Placental pericyte (primary cell): ENCODE results near the gene PLEKHN1. TPM values are rescaled to one million over a fixed set of nuclear protein-coding genes. Genes with fewer than 3 reads are reported as not detected.

Experiments used
- small RNA-seq: library from RNA; depleted of rRNA; stranded (forward); fragments of <200 nt; gene quantifications from one replicate; pipeline ENCODE3, GENCODE V24; 2012; ENCODE audit warnings: low replicate concordance
- total RNA-seq: library from RNA; depleted of rRNA; stranded (reverse); fragments of >200 nt; gene quantifications from 2 replicates; pipeline ENCODE4 v1.2.3, GENCODE V29; 2012

PLEKHN1 gene, protein sequence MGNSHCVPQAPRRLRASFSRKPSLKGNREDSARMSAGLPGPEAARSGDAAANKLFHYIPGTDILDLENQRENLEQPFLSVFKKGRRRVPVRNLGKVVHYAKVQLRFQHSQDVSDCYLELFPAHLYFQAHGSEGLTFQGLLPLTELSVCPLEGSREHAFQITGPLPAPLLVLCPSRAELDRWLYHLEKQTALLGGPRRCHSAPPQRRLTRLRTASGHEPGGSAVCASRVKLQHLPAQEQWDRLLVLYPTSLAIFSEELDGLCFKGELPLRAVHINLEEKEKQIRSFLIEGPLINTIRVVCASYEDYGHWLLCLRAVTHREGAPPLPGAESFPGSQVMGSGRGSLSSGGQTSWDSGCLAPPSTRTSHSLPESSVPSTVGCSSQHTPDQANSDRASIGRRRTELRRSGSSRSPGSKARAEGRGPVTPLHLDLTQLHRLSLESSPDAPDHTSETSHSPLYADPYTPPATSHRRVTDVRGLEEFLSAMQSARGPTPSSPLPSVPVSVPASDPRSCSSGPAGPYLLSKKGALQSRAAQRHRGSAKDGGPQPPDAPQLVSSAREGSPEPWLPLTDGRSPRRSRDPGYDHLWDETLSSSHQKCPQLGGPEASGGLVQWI
- 0.66 and 4.9 TPM in 2 replicates for total RNA-seq

DNA sequence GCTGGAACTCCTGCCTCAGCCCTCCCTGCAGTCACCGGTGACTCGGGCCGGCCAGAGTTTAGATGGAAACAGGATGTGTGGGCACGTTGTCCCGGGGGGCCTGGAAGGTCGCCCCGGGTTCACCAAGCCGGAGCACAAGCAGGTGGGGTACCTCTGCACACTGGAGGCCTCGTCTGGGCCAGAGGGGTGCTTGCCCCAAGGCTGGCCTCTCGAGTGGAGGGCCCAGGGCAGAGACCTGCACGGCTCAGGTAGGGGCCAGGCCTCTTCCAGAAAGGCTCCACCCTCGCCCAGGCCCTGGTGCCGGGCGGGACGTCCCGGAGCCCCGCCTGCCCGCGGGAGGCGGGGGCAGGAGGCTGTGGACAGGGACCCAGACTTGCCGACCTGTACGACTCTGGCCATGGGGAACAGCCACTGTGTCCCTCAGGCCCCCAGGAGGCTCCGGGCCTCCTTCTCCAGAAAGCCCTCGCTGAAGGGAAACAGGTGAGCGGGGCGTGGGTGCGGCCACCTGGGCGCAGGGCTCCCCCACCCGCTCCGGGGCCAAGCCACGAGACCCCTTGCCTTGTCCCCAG lies at the start of gene PLEKHN1:
TSS of gene PLEKHN1 (plus strand) at position 348 of the 569 bp plus-strand sequence. CDS start at position 398, 50 bp downstream.

DNA sequence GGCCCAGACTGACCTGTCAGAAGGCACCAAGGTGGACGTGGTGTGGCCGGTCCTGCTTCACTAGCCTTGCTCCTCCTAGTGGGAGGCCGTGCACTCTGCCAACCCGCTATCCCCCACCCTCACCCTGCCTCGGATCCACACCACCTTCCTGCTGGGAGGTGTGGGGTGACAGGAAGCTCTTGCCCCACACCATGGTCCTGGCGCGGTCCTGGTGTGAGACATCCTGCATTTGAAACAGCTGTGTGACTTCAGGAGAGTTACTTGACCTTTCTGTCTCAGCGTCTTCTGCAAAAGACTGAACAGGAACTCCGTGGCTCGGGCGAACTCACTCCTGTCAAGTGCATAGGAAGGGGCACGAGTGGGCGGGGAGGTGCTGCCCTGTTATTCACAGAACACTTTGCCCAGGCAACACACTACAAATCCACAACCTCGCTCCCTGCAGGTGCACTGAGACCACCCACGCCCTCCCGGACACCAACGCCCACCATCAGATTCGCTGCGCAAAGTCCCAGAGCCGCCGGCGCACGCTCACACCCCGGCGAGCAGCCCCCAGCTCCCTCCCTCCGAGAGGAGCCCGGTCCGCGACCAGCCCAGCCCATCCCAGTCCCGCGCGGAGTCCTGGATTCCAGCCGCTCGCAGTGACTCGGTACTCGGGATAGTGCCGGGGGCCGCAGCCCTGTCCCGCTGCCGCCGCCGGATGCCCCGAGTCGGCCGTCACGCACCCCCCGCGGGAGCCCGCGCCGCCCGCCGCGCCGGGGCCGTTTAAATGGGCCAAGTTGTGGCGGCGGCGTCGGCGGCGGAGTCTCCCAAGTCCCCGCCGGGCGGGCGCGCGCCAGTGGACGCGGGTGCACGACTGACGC lies 42.9 kb upstream of the PLEKHN1 start, which contains the start of gene SAMD11:
TSS of gene SAMD11 (plus strand) at position 793 of the 860 bp plus-strand sequence. CDS start 509 bp downstream, outside the sequence.

DNA sequence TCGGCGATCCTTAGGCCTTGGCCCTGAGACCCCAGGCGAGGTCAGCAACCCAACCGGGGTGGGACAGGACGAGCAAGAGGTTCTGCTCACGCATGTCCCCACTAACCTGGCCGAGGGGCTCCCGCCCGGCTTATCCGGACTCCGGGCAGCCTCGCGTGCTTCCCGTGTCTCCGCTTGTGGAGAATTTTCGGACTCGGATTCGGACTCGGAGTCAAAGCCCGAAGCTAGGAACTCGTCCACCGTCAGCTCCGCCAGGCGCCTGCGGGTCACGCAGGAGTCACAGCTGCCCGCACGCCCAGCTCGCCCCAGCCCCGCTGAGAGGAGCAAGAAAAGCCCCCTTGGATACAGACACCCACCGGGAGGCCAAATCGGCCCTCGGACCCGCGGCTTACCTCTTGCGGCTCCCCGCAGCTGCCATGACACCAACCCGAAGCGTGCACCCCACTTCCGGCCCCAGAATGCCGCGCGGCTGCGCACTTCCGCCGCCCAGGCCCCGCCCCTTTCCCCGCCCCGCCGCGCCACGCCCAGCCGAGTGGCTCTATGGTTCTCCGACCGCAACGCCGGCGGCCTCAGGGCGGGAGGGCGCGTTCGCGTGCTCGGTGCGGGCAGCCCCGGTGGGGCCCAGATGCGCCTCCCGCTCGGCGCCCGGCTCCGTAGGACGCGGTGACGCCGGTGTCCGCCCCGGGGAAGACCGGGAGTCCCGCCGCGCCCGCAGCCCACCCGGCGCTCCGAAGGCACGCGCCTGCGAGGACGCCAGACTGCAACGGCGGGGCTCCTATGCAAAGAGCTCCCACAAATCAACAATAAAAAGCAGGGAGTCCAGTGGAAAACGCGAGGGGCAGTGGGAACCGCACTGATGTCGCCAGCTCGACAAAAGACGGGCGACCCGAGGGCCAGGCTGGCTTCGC lies 7.2 kb upstream of the PLEKHN1 start, which contains the start of gene NOC2L:
TSS of gene NOC2L (minus strand) at position 434 of the 908 bp plus-strand sequence. CDS start at position 418, 16 bp downstream.

GRCh38 chr1:960363-961131 lies 5.7 kb upstream of the PLEKHN1 start, which contains the start of gene KLHL17:
Gene KLHL17, plus strand, starts transcription at chr1:960584. Its CDS starts 110 bp downstream, at chr1:960694.

DNA sequence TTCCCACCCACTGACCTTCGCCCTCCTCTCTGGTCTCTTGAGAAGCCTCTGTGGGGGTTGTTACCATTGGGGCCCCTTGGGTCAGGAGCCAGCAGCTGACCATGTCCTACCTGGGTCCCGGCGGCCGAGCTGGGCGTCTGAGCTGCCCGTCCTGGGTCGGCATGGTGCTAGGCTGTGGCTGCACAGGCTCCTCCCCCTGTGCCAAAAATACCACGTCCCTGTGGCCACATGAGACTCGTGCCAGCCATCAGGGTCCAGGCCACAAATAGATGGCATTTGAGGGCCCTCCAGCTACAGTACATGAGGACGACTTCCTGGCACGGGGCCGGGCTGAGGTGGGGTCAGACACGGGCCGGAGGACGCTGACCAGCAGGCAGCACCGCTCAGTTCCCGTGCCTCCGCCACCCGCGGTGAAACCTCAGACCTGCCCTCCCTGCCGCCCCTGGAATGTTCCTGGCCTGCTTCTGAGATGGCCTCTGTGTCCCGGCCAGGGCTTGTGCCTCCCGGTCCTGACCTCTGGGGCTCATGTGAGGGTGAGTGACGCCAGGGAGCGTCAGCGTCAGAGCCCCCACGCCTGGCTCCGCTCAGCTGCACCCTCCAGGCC lies 15.8 kb downstream of the PLEKHN1 start, which contains the start of gene PERM1:
TSS of gene PERM1 (minus strand) at position 139 of the 604 bp plus-strand sequence. CDS start 1,064 bp downstream, outside the sequence.

GRCh38 chr1:999725-1000356 lies 33.6 kb downstream of the PLEKHN1 start, which contains the start of gene HES4:
Gene HES4, minus strand, starts transcription at chr1:1000097. Its CDS starts 124 bp downstream, at chr1:999973.

GRCh38 chr1:1013105-1013921 lies 47.0 kb downstream of the PLEKHN1 start, which contains the start of gene ISG15:
Gene ISG15, plus strand, starts transcription at chr1:1013497. Its CDS starts 77 bp downstream, at chr1:1013574.

DNA sequence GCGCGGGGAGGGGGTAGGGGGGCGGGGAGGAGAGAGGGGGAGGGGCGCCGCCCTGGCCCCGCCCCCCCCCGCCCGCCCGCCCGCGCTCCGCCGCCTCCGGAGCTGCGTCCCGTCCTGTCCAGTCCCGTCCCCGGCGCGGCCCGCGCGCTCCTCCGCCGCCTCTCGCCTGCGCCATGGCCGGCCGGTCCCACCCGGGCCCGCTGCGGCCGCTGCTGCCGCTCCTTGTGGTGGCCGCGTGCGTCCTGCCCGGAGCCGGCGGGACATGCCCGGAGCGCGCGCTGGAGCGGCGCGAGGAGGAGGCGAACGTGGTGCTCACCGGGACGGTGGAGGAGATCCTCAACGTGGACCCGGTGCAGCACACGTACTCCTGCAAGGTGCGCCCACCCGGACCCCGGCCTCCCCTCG lies 53.7 kb downstream of the PLEKHN1 start, which contains the start of gene AGRN:
TSS of gene AGRN (plus strand) at position 121 of the 405 bp plus-strand sequence. CDS start at position 174, 53 bp downstream.

Small RNAs within 50 kb of the gene (small RNA-seq; reads per million reads assigned to genes)
- not detected for gene AL645608.3

Other genes with a start within 250 kb of the PLEKHN1 start
- 1.1 and 2.9 TPM in 2 replicates for gene SAMD11, start 42.6 kb upstream of the PLEKHN1 start, total RNA-seq
- gene NOC2L, start 7.2 kb upstream of the PLEKHN1 start, total RNA-seq: 72.9 and 162 TPM in 2 replicates
- gene KLHL17, start 5.9 kb upstream of the PLEKHN1 start, total RNA-seq: 10.1 and 22.9 TPM in 2 replicates
- gene PERM1, start 15.6 kb downstream of the PLEKHN1 start, total RNA-seq: not detected in 2 replicates
- gene HES4, start 33.6 kb downstream of the PLEKHN1 start, total RNA-seq: 4.2 and 16.8 TPM in 2 replicates
- gene ISG15, start 47.0 kb downstream of the PLEKHN1 start, total RNA-seq: 106 and 138 TPM in 2 replicates
- 104 and 155 TPM in 2 replicates for gene AGRN, start 53.6 kb downstream of the PLEKHN1 start, total RNA-seq
- not detected in 2 replicates for gene RNF223, start 107.8 kb downstream of the PLEKHN1 start, total RNA-seq
- gene C1orf159, start 149.6 kb downstream of the PLEKHN1 start, total RNA-seq: 9.0 and 24.8 TPM in 2 replicates
- not detected in 2 replicates for gene TTLL10, start 207.4 kb downstream of the PLEKHN1 start, total RNA-seq
- not detected in 2 replicates for gene TNFRSF18, start 240.1 kb downstream of the PLEKHN1 start, total RNA-seq
- gene TNFRSF4, start 247.7 kb downstream of the PLEKHN1 start, total RNA-seq: not detected in 2 replicates